DMS53 treated with DMSO at 0.1 percent for 48 hours (cell line): ENCODE data around the gene SLC38A3.

ENCODE experiments used
- DNase-seq: peaks from one replicate; lab custom pipeline; 2025; ENCODE audit not compliant: unreplicated experiment; lab: John Stamatoyannopoulos, UW

SLC38A3 gene

GRCh38 chr3:50204804-50205412 is at the start of gene SLC38A3:
Gene SLC38A3 (plus strand): TSS chr3:50205271. CDS start chr3:50214200, 8,929 bp downstream.
- DNase-seq, result no peak

- no peak for DNase-seq
These were observed 49.6 kb upstream of the SLC38A3 start for GRCh38 chr3:50155491-50155878.

DNA sequence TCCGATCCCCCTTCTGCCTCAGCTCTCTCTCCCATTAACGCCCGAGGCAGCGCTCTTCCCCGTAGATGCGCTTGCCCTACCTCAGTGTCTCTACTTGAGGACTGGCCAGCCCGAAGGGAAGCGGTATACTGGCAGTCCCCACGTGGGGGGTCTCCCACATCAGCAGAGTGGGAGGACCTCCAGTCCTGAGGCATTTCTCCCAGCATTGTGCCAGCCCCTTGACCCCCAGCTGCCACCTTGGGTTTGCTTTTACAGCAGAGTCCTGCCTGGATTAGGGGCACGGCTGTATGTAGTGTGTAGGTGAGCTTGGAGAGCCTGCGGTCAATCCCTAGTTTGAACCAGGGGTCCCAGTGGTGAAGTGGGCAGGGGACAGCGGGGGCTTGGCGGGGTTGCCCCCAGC is 49.2 kb upstream of the SLC38A3 start:
- DNase-seq, result no peak

DNA sequence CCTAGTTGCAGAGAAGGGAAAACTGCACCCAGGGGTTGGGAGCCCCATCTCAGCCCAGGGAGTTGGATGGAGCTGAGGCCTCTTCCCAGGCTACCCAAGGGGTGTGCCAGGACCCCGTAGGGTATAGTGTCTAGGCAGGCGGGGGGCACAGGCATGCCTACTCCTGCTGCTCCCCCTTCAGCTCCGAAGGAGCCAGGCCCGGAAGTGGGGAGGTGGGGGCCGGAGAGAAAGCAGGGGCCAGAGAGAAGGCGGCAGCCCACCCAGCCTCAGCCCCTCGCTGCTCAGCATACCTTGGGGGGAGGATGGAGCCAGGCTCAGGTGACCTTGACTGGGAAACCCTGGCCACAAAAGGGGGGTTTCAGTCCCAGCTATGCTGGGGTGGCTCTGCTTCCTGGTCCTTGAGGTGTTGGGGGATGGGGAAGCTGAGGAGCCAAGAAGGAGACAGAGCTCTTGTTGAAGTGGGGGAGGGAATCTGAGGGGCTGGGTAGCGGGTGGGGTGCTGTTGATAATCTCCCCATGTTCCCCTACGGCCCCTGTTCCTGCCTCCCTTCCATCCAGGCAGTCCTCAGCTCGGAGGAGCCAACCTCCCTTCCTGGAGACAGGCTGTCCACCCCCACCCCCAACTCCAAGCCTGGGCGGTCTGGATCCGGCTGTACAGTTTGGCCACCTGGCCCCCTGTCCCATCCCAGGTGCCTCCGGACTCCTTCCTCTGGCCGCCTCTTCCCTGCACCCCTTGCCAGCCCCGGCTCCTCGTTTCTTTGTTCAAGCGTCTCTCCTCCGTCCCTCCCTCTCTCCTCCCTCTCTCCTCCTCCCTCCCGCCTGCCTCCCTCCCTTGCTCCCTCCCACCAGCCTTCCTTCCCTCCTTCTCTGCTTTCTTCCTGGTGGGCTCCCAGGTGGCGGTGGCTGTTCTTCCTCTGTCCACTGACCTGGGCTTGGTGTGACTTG is 48.2 kb upstream of the SLC38A3 start:
- DNase-seq, result no peak

- DNase-seq, result no peak
These were observed 47.1 kb upstream of the SLC38A3 start for GRCh38 chr3:50157827-50158529.

DNA sequence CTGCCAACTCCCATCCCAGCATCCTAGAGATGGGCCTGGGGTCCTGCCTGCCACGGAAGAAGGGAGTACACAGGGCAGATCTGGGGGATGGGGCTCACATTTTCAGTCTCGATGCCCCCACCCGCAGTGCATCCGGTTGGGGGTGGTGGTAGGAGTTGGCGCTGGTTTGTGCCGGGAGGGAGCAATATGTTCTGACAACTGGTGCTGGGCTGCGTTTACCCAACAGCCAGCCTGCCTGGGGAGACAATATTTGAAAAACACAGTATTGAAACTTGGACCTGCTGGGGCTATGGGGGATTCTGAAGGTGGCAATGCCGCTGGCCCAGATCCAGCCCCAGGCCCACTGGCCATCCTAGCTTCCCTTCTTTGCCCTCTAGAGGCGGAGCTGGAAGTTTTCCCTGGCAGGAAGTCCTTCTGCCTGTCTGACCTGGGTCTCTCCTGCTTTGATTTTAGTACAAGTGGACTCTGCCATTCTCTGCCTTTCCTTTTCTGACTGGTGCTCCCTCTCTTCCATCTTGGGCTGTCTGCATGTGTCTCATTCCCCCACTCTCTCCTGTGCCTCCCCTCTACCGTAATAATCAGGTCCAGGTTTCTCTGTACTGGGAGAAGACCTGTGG is 46.4 kb upstream of the SLC38A3 start:
- DNase-seq, result no peak

DNA sequence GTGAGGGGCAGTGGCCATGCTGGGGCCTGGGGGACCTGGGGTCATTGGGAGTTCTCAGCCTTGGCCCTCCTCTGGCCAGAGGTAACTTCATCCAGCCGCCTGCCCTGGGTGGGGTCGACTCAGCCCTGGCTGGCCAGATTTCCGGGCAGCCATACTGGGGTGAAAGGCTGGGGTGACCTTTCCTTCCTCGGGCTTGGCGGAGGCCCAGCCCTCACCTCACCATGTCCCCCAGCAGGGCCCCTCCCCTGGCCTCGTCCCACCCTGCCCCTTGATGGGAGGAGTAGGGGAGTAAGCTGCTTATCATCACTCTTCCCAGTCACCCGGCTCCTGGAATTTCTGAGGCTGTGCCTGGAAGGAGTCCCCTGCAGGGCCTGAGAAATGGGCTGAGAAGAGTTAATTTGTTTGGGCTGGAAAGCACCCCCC is 44.5 kb upstream of the SLC38A3 start:
- DNase-seq, result no peak

DNA sequence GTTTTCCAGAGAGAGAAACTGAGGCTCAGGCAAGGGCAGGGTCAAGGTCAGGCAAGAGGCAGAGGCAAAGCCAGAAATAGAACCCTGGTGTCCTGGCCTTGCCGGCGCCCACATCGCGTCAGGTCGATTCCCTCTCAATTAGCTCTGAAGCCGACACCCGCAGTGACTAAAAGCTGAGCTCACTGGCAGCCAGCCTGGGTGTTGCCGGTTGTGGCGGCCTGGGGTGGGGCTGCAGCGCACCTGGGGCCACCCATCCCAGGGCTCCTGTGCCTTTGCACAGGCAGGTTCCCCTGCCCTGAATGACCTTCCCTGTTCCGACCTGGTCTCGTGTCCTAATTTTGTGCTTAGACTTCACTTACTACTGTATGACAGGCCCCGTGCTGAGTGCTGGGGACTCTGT is 43.8 kb upstream of the SLC38A3 start:
- no peak for DNase-seq

GRCh38 chr3:50162034-50162883 is 42.8 kb upstream of the SLC38A3 start:
- no peak for DNase-seq

DNA sequence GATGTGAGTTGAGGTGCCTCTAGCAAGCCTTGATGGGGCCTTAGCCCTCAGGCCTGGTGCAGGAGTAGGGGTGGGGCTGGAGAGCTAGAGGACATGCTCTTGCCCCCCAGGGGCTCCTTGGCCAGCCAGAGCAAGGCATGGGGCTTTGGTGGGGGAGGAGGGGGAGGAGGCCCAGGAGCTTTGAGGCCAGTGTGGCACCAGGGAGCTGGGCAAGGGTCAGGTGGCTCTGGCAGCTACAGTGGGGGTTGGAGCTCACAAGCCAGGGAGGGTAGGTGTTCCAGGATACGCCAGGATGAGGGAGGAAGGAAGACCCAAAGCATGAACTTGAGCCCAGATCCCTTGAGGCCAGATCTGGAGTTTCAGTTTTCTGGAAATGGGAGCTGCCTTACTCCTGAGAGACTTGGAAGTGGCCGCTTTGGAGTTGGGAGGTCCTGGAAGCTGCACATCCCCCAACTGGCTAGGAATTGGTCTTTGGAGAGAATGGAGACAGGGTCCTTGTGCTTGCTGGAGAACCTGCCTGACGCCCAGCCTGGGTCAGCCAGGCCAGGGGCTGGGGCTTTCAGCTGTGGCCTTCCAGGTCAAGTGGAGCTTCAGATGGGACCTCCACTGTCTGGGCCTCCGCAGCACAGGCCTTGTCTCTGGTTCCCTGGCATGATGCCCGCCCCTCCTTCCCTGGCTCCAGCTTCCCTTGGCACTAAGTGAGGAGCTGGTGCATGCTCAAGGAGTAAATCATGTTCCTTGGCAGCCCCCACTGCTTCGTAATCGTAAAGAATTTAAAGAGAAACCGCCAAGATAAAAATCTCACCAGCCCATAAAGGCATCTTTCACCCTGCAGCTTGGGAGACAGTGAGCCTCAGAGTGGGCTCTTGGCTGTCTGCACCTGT is 41.3 kb upstream of the SLC38A3 start:
- DNase-seq, result no peak

DNA sequence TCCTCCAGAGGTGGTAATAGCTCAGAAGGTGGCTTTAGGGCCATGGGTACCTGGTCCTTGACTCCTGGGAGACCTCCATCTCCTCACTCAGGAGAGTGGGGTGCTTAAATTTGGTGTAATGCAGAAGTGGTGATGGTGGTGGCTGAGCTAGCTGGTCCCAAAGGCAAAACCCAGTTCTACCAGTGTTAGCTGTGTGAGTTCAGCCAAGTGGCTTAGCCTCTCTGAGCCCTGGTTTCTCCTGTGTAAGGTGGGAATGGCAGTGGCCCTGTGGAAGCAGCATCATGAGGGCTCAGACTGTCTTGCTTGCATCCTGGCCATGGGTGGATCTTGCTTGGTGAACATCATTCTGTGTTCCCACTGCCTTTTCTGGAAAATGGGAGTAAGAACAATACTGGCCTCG is 40.6 kb upstream of the SLC38A3 start:
- DNase-seq, result no peak

DNA sequence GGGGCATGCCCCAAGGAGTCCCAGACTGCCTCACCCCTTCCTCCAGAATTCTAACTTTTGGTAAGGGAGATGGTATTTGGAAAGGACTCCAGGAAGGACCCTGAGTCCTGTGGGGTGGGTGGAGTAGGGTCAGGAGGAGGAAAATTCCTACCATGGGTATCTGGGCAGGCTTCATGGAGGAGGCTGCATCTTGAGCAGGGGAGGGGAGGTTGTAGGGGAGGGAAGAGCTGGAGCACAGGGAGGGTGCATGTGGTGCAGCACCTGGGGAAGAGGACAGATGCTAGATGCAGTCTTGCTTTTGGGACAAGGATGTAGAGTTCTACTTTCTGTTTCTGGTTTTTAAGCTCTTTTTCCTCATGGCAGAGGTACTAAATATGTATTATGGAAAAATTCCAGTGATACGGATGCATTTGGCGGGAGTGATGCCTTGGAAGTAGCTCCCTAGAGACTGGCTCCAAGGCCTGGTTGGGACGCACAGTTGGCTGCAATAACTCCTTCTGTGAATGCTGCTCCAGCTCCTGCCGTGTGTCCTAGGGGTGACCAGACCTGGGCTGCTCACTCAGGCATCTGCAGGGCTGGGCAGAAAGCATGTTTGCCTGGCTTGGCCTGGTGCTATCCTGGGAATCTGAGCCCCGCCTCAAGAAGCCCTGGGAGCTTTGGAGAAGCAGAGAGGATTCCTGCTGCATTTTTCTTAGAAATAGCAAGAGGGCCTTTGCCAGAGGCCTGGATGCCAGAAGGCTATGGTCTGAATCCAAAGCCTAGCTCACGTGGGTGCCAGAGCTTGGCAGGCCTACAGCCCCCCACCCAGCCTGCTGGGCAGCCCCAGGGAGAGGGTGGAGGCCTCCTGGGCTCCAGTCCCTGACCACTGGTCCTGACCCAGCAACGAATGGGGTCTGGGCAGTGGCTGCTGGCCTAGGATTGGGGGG is 39.8 kb upstream of the SLC38A3 start:
- DNase-seq, result no peak

DNA sequence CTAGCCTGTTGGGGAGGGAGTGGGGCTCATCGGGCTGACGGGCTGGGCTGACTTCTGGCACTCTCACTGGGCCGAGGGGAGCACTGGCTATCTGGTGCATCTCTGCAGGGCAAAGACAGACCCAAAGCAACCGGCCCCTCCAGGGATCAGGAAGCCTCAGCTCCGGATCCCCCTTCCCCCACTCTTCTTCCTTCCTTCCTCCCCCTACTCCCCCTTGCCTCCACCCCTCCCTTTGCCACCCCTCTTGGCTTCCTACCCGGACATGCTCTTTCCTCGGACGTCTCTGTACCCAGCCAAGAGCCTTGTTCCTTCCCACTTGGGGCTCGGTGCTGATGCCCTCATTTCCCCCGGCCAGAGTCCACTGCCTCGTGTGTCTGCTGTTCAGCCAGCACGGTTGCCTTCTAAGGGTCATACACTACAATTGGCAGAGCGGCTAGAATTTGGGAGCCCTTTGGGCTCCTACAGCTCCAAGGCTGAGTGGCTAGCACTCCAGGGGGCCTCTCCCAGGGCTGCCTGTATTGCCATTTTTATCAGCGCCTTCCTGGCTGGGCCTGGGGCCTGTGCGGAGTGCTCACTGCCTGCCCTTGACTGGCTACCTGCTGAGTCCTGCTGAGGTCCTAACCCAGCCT is 39.0 kb upstream of the SLC38A3 start:
- no peak for DNase-seq

DNA sequence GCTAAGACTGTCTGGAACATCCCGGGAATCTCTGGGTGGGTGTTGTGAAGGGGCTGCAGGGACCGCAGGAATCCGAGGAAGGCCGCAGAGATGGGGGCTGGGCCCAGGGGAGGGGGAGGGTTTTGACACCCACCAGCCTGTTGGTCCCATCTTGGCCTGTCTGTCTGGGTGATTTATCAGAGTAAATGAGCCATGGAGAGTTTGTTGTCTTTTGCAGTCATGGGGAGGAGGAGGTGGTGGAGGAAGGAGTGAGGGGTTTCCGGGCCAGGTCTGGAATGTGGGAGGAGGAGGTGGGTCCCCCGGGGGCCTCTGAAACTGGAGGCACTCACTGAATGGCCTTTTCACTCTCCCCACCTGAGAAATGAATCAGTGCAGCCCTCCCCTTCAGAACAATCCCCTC is 38.5 kb upstream of the SLC38A3 start:
- DNase-seq, result no peak

GRCh38 chr3:50167069-50167840 is 37.8 kb upstream of the SLC38A3 start:
- peak; percentile 54 for DNase-seq

DNA sequence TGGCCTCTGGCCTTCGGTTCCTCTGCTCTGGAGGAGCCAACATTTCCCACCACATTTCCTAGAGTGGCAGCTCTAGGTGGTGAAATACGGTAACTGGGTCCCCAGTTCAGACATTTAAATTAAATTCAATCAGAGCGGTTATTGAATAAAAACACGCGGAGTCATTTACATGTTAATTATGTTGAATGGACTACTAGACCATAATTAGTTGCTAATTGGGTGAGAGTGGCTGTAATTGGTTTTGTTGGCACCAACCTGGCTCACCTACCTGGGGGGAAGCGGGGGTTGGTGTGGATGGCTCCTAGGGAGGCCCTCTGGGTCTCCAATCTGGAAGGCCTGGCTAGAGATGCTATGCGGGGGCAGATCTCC is 37.2 kb upstream of the SLC38A3 start:
- no peak for DNase-seq

GRCh38 chr3:50168388-50168787 is 36.7 kb upstream of the SLC38A3 start:
- no peak for DNase-seq
